ENCODE results near the gene HS6ST2.
A peak's percentile ranks its signal among the peaks of the same experiment; 100 is the strongest.

The HS6ST2 gene

DNA sequence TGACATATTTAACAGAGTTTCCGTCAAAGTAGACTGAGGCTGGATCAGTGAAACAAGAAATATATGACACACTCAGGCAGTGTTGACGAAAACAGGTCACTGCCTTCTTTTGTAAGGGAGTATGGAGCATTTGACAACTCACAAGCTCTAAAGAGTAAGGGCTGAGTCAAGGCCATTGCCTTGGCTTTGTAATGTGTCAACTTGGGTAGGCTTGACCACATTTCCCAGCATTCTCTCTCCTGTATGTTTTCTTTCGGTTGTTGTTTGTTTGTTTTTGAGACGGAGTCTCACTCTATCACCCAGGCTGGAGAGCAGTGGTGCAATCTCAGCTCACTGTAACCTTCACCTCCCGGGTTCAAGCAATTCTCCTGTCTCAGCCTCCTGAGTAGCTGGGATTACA is 344.6 kb downstream of the HS6ST2 start:
- TF ChIP-seq, protein P1, sequence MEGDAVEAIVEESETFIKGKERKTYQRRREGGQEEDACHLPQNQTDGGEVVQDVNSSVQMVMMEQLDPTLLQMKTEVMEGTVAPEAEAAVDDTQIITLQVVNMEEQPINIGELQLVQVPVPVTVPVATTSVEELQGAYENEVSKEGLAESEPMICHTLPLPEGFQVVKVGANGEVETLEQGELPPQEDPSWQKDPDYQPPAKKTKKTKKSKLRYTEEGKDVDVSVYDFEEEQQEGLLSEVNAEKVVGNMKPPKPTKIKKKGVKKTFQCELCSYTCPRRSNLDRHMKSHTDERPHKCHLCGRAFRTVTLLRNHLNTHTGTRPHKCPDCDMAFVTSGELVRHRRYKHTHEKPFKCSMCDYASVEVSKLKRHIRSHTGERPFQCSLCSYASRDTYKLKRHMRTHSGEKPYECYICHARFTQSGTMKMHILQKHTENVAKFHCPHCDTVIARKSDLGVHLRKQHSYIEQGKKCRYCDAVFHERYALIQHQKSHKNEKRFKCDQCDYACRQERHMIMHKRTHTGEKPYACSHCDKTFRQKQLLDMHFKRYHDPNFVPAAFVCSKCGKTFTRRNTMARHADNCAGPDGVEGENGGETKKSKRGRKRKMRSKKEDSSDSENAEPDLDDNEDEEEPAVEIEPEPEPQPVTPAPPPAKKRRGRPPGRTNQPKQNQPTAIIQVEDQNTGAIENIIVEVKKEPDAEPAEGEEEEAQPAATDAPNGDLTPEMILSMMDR (IDR thresholded peaks at IDR 0.05; ENCODE audit: poor library complexity, severe bottlenecking) = no peak
- Histone ChIP-seq H3K36me3 (ENCODE audit: low read depth) (no peaks in the 10 kb centered on the region), H3K4me1 (ENCODE audit: insufficient read depth, poor library complexity, severe bottlenecking) (no peaks in the 10 kb centered on the region), H3K9me3 (ENCODE audit: severe bottlenecking) (no peaks in the 10 kb centered on the region), H3K4me3 (ENCODE audit: severe bottlenecking) (no peak overlapping the region), H3K27ac (ENCODE audit: poor library complexity, severe bottlenecking) (no peak overlapping the region), H3K27me3 (ENCODE audit: insufficient read depth, poor library complexity, severe bottlenecking) (no peaks in the 10 kb centered on the region)
- ATAC-seq (ENCODE audit: low read depth) (no peak), DNase-seq (ENCODE audit: low spot score) (no peak)

DNA sequence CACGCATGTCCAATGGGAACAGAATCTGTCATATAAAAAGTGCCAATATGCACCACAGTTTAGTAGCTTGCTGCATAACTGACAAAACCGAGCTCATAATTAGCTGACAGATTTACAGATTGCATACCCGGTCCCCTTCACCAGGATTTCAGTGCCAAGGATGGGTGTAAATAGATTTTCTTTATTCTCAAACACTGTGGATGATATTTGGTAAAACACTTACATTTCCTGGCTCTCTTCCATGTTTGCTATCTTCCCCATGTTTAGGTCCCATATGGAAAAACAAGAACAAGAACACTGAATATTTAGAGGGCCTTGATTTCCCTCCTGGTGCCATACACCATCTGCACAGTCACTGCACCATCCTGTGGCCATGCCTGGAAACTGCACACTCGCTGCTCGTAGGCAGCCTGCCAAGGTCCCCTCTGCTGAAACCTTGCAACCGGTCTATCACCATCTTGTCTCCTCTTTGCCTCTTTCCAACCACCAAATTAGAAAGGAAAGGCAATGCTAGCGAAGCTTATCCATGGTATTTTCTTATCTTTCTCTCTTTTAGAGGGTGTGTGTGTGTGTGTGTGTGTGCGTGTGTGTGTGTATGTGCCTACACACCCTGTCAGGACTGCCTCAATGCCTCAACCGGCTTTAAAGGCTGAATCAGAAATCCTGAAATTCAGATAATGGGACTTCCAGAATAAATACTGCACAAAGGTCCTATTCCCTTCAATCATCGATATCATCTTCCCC is 345.4 kb downstream of the HS6ST2 start:
- no peak for DNase-seq (ENCODE audit: low spot score)
- no peak overlapping the region for H3K4me3 ChIP-seq (ENCODE audit: severe bottlenecking)
- no peaks in the 10 kb centered on the region for H3K9me3 ChIP-seq (ENCODE audit: severe bottlenecking)
- H3K27me3 ChIP-seq (ENCODE audit: insufficient read depth, poor library complexity, severe bottlenecking) = no peaks in the 10 kb centered on the region
- TF ChIP-seq, protein P1 (IDR thresholded peaks at IDR 0.05; ENCODE audit: poor library complexity, severe bottlenecking) = peak; percentile 42
- no peaks in the 10 kb centered on the region for H3K36me3 ChIP-seq (ENCODE audit: low read depth)
- no peaks in the 10 kb centered on the region for H3K4me1 ChIP-seq (ENCODE audit: insufficient read depth, poor library complexity, severe bottlenecking)
- H3K27ac ChIP-seq (ENCODE audit: poor library complexity, severe bottlenecking) = no peak overlapping the region
- 0 out of 3 replicates have a peak, but pooled peaks have one; percentile 33 for ATAC-seq (ENCODE audit: low read depth)

DNA sequence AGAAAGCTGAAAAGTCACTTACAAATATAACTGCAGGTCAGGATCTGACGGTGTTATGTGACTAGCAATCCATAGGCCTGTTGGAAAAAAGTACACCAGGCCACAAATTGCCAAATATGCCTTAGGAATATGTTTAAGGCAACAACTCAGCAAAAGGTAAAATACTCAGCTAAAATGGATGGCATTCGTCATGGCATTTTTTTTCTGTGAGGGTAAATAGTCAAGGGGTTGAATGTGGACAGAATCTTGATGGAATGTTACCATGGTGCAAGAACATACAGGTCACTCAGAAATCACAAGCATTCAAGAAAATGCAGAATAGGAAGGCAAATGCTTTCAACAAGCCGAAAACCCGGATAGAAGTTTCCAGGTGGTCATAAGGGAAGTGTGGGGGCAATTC is 347.9 kb downstream of the HS6ST2 start:
- Histone ChIP-seq H3K27me3 (ENCODE audit: insufficient read depth, poor library complexity, severe bottlenecking) (no peaks in the 10 kb centered on the region), H3K36me3 (ENCODE audit: low read depth) (no peaks in the 10 kb centered on the region), H3K27ac (ENCODE audit: poor library complexity, severe bottlenecking) (no peak overlapping the region), H3K4me1 (ENCODE audit: insufficient read depth, poor library complexity, severe bottlenecking) (no peaks in the 10 kb centered on the region), H3K4me3 (ENCODE audit: severe bottlenecking) (no peak overlapping the region), H3K9me3 (ENCODE audit: severe bottlenecking) (no peaks in the 10 kb centered on the region)
- ATAC-seq (ENCODE audit: low read depth) (no peak), DNase-seq (ENCODE audit: low spot score) (no peak)
- TF ChIP-seq, protein P1 (IDR thresholded peaks at IDR 0.05; ENCODE audit: poor library complexity, severe bottlenecking) = no peak

DNA sequence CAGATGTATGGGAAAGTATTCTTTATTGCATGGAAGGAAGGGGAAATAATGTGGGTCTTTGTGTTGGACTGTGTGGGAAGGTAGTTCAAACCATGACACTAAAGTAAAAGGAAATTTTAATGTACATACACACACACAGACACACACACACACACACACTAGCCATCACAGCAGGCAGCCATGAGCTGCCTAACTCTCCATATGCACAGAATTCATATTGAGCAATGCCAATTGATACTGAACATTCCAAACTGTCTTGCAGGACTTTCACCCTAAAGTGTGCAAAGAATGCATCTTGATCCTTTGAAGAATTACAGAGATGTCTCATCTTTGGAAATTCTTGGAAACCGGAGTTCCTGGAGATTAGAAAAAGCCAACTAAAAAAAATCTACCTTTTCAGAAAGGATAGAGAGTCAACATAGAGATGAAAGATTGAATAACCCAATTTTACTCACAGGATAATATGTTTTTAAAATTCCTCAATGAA is 349.0 kb downstream of the HS6ST2 start:
- no peak overlapping the region for H3K4me3 ChIP-seq (ENCODE audit: severe bottlenecking)
- no peaks in the 10 kb centered on the region for H3K36me3 ChIP-seq (ENCODE audit: low read depth)
- no peaks in the 10 kb centered on the region for H3K27me3 ChIP-seq (ENCODE audit: insufficient read depth, poor library complexity, severe bottlenecking)
- H3K9me3 ChIP-seq (ENCODE audit: severe bottlenecking) = no peaks in the 10 kb centered on the region
- TF ChIP-seq, protein P1 (IDR thresholded peaks at IDR 0.05; ENCODE audit: poor library complexity, severe bottlenecking) = no peak
- DNase-seq (ENCODE audit: low spot score) = no peak
- H3K4me1 ChIP-seq (ENCODE audit: insufficient read depth, poor library complexity, severe bottlenecking) = no peaks in the 10 kb centered on the region
- no peak for ATAC-seq (ENCODE audit: low read depth)
- no peak overlapping the region for H3K27ac ChIP-seq (ENCODE audit: poor library complexity, severe bottlenecking)

DNA sequence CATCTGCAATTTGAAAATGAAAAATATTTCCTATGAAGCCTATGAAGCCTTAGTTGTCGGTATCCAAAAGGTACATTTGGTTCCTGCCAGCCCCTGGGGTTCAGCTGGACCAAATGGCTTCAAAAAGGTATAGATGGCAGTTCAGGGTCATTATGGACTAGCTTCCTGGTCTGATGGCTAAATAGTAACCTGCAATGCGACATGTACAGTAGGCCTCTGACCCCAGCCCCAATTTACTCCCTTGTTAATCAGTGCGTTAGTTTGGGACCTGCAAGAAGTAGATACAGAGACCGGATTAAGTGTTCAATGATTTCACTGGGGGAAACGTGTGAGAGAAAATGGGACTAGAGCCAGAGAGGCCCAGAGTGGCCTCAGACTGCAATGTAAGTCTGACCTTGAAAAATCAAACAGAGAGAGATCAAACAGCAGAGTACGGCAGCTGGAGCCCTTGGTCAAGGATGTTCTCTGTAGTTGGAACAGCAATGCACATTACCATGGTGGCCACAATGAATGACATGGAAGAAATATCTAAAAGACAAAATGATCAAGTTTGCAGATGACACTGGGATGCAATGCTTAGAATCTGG is 354.6 kb downstream of the HS6ST2 start:
- no peaks in the 10 kb centered on the region for H3K4me1 ChIP-seq (ENCODE audit: insufficient read depth, poor library complexity, severe bottlenecking)
- no peaks in the 10 kb centered on the region for H3K27me3 ChIP-seq (ENCODE audit: insufficient read depth, poor library complexity, severe bottlenecking)
- H3K36me3 ChIP-seq (ENCODE audit: low read depth) = no peaks in the 10 kb centered on the region
- no peaks in the 10 kb centered on the region for H3K9me3 ChIP-seq (ENCODE audit: severe bottlenecking)
- H3K27ac ChIP-seq (ENCODE audit: poor library complexity, severe bottlenecking) = no peak overlapping the region
- ATAC-seq (ENCODE audit: low read depth) (no peak), DNase-seq (ENCODE audit: low spot score) (no peak)
- no peak overlapping the region for H3K4me3 ChIP-seq (ENCODE audit: severe bottlenecking)
- TF ChIP-seq, protein P1 (IDR thresholded peaks at IDR 0.05; ENCODE audit: poor library complexity, severe bottlenecking) = no peak

Measured in RWPE2 (cell line).